ENCODE measurements around the gene OR8B12. TPM values are rescaled to one million over a fixed set of nuclear protein-coding genes. Genes with fewer than 3 reads are reported as not detected.

The OR8B12 gene, protein sequence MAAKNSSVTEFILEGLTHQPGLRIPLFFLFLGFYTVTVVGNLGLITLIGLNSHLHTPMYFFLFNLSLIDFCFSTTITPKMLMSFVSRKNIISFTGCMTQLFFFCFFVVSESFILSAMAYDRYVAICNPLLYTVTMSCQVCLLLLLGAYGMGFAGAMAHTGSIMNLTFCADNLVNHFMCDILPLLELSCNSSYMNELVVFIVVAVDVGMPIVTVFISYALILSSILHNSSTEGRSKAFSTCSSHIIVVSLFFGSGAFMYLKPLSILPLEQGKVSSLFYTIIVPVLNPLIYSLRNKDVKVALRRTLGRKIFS
- not detected for total RNA-seq

DNA sequence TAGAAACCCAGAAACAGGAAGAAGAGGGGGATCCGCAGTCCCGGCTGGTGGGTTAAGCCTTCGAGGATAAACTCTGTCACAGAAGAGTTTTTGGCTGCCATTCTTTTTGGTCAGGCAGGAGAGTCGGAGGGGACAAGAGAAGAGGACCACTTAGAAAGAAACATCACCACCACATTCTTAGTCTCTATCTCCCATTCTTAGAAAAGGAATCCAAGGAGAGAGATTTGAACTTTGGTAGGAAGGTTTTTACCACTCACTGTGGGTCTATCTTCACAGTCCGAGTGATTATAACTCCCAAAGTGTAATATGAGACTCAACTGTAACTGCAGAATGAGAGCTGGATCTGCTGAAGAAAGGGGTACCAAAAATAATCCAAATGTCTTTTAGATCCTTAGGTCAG is at the start of gene OR8B12:
TSS of gene OR8B12 (minus strand) at position 101 of the 400 bp plus-strand sequence. CDS start at position 101, 0 bp downstream.
- DNase-seq = no peak
- WGBS, 2 donors = 73 to 90% methylated on average over 5 of the region's 5 CpGs
- H3K36me3 ChIP-seq = no peaks in the 10 kb centered on the region
- no peaks in the 10 kb centered on the region for H3K27me3 ChIP-seq
- no peak within 1 kb of the TSS for H3K27ac ChIP-seq
- H3K4me3 ChIP-seq = no peak within 1 kb of the TSS
- H3K4me1 ChIP-seq = no peaks in the 10 kb centered on the region
- no peaks in the 10 kb centered on the region for H3K9me3 ChIP-seq
- intact Hi-C loops (cut with DNase I) = no loop called here
- TF ChIP-seq, protein P1, sequence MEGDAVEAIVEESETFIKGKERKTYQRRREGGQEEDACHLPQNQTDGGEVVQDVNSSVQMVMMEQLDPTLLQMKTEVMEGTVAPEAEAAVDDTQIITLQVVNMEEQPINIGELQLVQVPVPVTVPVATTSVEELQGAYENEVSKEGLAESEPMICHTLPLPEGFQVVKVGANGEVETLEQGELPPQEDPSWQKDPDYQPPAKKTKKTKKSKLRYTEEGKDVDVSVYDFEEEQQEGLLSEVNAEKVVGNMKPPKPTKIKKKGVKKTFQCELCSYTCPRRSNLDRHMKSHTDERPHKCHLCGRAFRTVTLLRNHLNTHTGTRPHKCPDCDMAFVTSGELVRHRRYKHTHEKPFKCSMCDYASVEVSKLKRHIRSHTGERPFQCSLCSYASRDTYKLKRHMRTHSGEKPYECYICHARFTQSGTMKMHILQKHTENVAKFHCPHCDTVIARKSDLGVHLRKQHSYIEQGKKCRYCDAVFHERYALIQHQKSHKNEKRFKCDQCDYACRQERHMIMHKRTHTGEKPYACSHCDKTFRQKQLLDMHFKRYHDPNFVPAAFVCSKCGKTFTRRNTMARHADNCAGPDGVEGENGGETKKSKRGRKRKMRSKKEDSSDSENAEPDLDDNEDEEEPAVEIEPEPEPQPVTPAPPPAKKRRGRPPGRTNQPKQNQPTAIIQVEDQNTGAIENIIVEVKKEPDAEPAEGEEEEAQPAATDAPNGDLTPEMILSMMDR (IDR thresholded peaks at IDR 0.05) = no peak
- TF ChIP-seq POLR2A (IDR thresholded peaks at IDR 0.05) = no peak

- Histone ChIP-seq H3K27ac (no peak overlapping the region), H3K4me3 (no peak overlapping the region), H3K4me1 (no peaks in the 10 kb centered on the region), H3K27me3 (peaks cover 0 to 20% (median 0%) of the 10 kb centered on the region in 4 donors), H3K9me3 (no peaks in the 10 kb centered on the region), H3K36me3 (no peaks in the 10 kb centered on the region)
- WGBS, 2 donors = 46 to 60% methylated on average over 6 of the region's 6 CpGs
- intact Hi-C loops (cut with DNase I) = no loop called here
- TF ChIP-seq, protein P1 (IDR thresholded peaks at IDR 0.05) = no peak
- no peak for TF ChIP-seq POLR2A (IDR thresholded peaks at IDR 0.05)
- no peak for DNase-seq
Measured at GRCh38 chr11:124592627-124593026, 49.2 kb upstream of the OR8B12 start.

DNA sequence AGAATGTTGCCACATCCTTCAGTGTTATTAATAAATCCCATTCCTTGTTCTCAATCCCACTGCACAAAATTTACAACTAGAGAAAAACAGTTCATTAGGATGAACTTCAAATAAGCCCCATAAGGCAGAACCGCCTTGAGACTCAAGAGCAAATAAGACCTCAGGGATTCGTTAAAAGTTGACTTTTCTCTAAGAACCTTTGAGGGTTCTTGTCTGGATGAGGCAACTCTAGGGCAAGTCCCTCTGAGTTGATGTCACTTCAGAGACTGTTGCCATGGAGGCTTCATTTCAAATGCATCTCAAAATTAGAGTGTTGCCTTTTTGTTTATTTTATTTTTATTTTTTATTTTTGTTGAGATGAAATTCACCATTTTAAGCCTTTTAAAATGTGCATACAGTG is 48.0 kb upstream of the OR8B12 start:
- no peaks in the 10 kb centered on the region for H3K9me3 ChIP-seq
- peaks cover 0 to 19% (median 0%) of the 10 kb centered on the region in 4 donors for H3K27me3 ChIP-seq
- TF ChIP-seq POLR2A (IDR thresholded peaks at IDR 0.05) = no peak
- TF ChIP-seq, protein P1 (IDR thresholded peaks at IDR 0.05) = no peak
- intact Hi-C loops (cut with DNase I) = no loop called here
- 54 to 63% methylated on average over 2 of the region's 2 CpGs for WGBS, 2 donors
- no peak overlapping the region for H3K4me3 ChIP-seq
- no peaks in the 10 kb centered on the region for H3K4me1 ChIP-seq
- H3K27ac ChIP-seq = no peak overlapping the region
- no peaks in the 10 kb centered on the region for H3K36me3 ChIP-seq
- DNase-seq = no peak

DNA sequence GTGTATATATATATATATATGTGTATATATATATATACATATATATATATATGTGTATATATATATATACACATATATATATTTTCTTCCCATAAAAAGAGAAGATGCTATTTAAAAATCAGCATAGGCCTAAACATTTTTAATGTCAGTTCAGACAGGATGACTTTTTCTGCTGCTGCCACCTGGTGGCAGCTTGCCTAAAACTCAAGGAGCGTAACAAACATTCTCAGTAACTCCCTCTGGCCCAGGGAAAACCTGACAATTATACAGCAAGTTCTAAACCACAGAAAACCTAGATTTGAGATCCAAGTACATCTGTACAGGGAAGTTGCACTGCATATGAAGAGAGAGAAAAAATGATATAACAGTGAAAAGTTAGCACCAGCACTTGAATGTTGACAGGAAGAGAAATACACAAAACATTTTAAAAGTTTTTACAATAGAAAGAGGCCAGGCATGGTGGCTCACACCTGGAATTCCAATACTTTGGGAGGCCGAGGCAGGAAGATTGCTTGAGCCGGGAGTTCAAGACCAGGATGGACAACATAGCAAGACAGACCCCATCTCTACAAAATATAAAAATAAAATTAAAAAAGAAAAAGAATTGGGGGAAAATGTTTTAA is 42.9 kb upstream of the OR8B12 start:
- Histone ChIP-seq H3K4me3 (no peak overlapping the region), H3K36me3 (no peaks in the 10 kb centered on the region), H3K4me1 (no peaks in the 10 kb centered on the region), H3K27me3 (peaks cover 0 to 6% (median 0%) of the 10 kb centered on the region in 4 donors), H3K9me3 (no peaks in the 10 kb centered on the region), H3K27ac (no peak overlapping the region)
- WGBS, 2 donors = 26 to 48% methylated on average over 3 of the region's 3 CpGs
- TF ChIP-seq POLR2A (IDR thresholded peaks at IDR 0.05) = no peak
- TF ChIP-seq, protein P1 (IDR thresholded peaks at IDR 0.05) = peak in 5 of 6 experiments; percentile 14 to 55 (median 44)
- intact Hi-C loops (cut with DNase I) = loop anchor here (10.0 kb wide), 1 partner anchor 162 kb away; the partner anchor contains the start of gene OR8B4
- DNase-seq = no peak

GRCh38 chr11:124584681-124585372 is 41.4 kb upstream of the OR8B12 start:
- Histone ChIP-seq H3K27ac (no peak overlapping the region), H3K36me3 (no peaks in the 10 kb centered on the region), H3K4me1 (no peaks in the 10 kb centered on the region), H3K4me3 (no peak overlapping the region), H3K9me3 (no peaks in the 10 kb centered on the region), H3K27me3 (peaks cover 0 to 6% (median 0%) of the 10 kb centered on the region in 4 donors)
- intact Hi-C loops (cut with DNase I) = loop anchor here (10.0 kb wide), 1 partner anchor 160 kb away; the partner anchor contains the start of gene OR8B4
- no peak for DNase-seq
- WGBS, 2 donors = 70% methylated on average over 3 to 4 of the region's 4 CpGs
- TF ChIP-seq, protein P1 (IDR thresholded peaks at IDR 0.05) = no peak
- TF ChIP-seq POLR2A (IDR thresholded peaks at IDR 0.05) = no peak
